HCT116 (cell line): ENCODE results near the gene SLFN14. TPM values are rescaled to one million over a fixed set of nuclear protein-coding genes. Genes with fewer than 3 reads are reported as not detected.
"Not testable (repeated sequence)": the region's sequence is repeated elsewhere in the genome, so short reads cannot be mapped to it uniquely, and the experiment has no call there.

Source experiments
- ATAC-seq: fragments of 200-7000 bp; cut with Tn5 transposase; 2 replicates; pipeline ENCODE4 v1.9.1; 2020; ENCODE audit warnings: mild to moderate bottlenecking, moderate library complexity
- BruUV-seq: library from RNA; stranded (reverse); fragments of 400-500 nt; replicated peaks from 2 replicates; lab custom pipeline; 2021; lab: Mats Ljungman, UMichigan
- CTCF ChIA-PET: fragments of 300-600 bp; sonication (Branson Sonifier 250); formaldehyde crosslinking; loops from one replicate; lab custom pipeline; 2021; ENCODE audit warnings: antibody characterized with exemption; lab: Charles Lee
- POLR2A ChIA-PET: fragments of 300-600, 350-600 bp; sonication (Branson Sonifier 250); formaldehyde crosslinking; loops from one replicate; lab custom pipeline; 2021; ENCODE audit warnings: antibody characterized with exemption; lab: Charles Lee
- RAD21 ChIA-PET, 2 experiments: fragments of 300-600 bp; sonication (Branson Sonifier 250); formaldehyde crosslinking; loops; one replicate each; lab custom pipeline; 2023; ENCODE audit warnings: low total read pairs in 2 of 2; ENCODE audit not compliant: uncharacterized antibody in 2 of 2, unreplicated experiment in 2 of 2, low non-redundant PET in 1 of 2; lab: Charles Lee
- DNase-seq: peaks from one replicate; pipeline ENCODE4 v3.0.0-alpha.2; 2010; ENCODE audit warnings: low read depth, low spot score
- H2AFZ ChIP-seq: fragments of 200-600 bp; shearing (Covaris generic), sonication (generic); 2 replicates; pipeline ENCODE4 v1.6.1; 2017; ENCODE audit warnings: low read depth, mixed run types, mixed read lengths, antibody characterized with exemption, low read length; ENCODE audit not compliant: poor library complexity, severe bottlenecking
- H3K27ac ChIP-seq: 2 replicates; pipeline ENCODE4 v1.5.1; 2012; ENCODE audit warnings: low read depth, low read length
- H3K27me3 ChIP-seq: fragments of 200-600 bp; sonication (generic); 2 replicates; pipeline ENCODE4 v1.6.1; 2016; ENCODE audit warnings: mixed run types, low read length, mixed read lengths; ENCODE audit not compliant: insufficient read depth
- H3K36me3 ChIP-seq, 2 experiments: fragments of 200-500 bp in 1 of 2; fragments of 200-600 bp in 1 of 2; sonication (Bioruptor generic) in 1 of 2; sonication (generic) in 1 of 2; 2 replicates each; pipeline versions ENCODE4 v1.5.1 to v1.6.1; 2014 to 2016; ENCODE audit warnings: low read length in 2 of 2, inconsistent platforms in 1 of 2, mixed read lengths in 1 of 2, mixed run types in 1 of 2; ENCODE audit not compliant: insufficient read depth in 2 of 2, control insufficient read depth in 1 of 2
- H3K4me1 ChIP-seq, 2 experiments: fragments of 200-600 bp in 1 of 2; sonication (generic) in 1 of 2; 2 replicates each; pipeline versions ENCODE4 v1.5.1 to v1.6.1; 2012 to 2017; ENCODE audit warnings: low read length in 2 of 2, inconsistent platforms in 1 of 2, mild to moderate bottlenecking in 1 of 2, mixed read lengths in 1 of 2, mixed run types in 1 of 2, moderate library complexity in 1 of 2; ENCODE audit not compliant: insufficient read depth in 2 of 2, control insufficient read depth in 1 of 2
- H3K4me2 ChIP-seq: fragments of 200-600 bp; sonication (generic); 2 replicates; pipeline ENCODE4 v1.6.1; 2017; ENCODE audit warnings: mixed run types, low read length, mixed read lengths
- H3K4me3 ChIP-seq, 2 experiments: fragments of 200-600 bp in 1 of 2; sonication (generic) in 1 of 2; replicated peaks in 1 of 2; 2 replicates each; pipeline ENCODE4 v1.5.1; 2011 to 2016; ENCODE audit warnings: low read length in 2 of 2, control low read depth in 1 of 2, low read depth in 1 of 2, mild to moderate bottlenecking in 1 of 2, mixed read lengths in 1 of 2, mixed run types in 1 of 2
- H3K79me2 ChIP-seq: fragments of 200-600 bp; sonication (generic); 2 replicates; pipeline ENCODE4 v1.6.1; 2017; ENCODE audit warnings: mild to moderate bottlenecking, mixed run types, low read length, moderate library complexity, mixed read lengths; ENCODE audit not compliant: insufficient read depth
- H3K9ac ChIP-seq: fragments of 200-600 bp; sonication (generic); 2 replicates; pipeline ENCODE4 v1.6.1; 2016; ENCODE audit warnings: low read length, mixed read lengths
- H3K9me2 ChIP-seq: fragments of 200-600 bp; sonication (generic), shearing (Covaris generic); 2 replicates; pipeline ENCODE4 v1.6.1; 2017; ENCODE audit warnings: mixed run types, mild to moderate bottlenecking, moderate library complexity; ENCODE audit not compliant: insufficient read depth
- H3K9me3 ChIP-seq, 2 experiments: fragments of 200-500 bp in 1 of 2; fragments of 200-600 bp in 1 of 2; sonication (Bioruptor generic) in 1 of 2; sonication (generic) in 1 of 2; 2 replicates each; pipeline ENCODE4 v1.6.1; 2014 to 2017; ENCODE audit warnings: low read length in 2 of 2, mixed read lengths in 2 of 2, inconsistent platforms in 1 of 2, low read depth in 1 of 2, mild to moderate bottlenecking in 1 of 2, mixed run types in 1 of 2, moderate library complexity in 1 of 2; ENCODE audit not compliant: control insufficient read depth in 1 of 2, insufficient read depth in 1 of 2
- H4K20me1 ChIP-seq: fragments of 200-600 bp; sonication (generic), shearing (Covaris generic); 2 replicates; pipeline ENCODE4 v1.6.1; 2017; ENCODE audit warnings: mixed run types, mild to moderate bottlenecking, moderate library complexity; ENCODE audit not compliant: insufficient read depth
- EGR1 ChIP-seq: IDR thresholded peaks from 2 replicates; pipeline ENCODE4 v1.6.1; 2012; ENCODE audit warnings: low read depth
- EZH2 ChIP-seq: fragments of 200-600 bp; sonication (generic); IDR thresholded peaks from 2 replicates; pipeline ENCODE4 v1.6.1; 2017; ENCODE audit warnings: antibody characterized with exemption, mixed run types
- FOSL1 ChIP-seq: IDR thresholded peaks from 2 replicates; pipeline ENCODE4 v1.6.1; 2012; ENCODE audit warnings: low read depth
- RAD21 ChIP-seq: IDR thresholded peaks from 2 replicates; pipeline ENCODE4 v1.6.1; 2012; ENCODE audit warnings: low read depth, mild to moderate bottlenecking
- SP1 ChIP-seq: IDR thresholded peaks from 2 replicates; pipeline ENCODE4 v1.6.1; 2012; ENCODE audit warnings: low read depth
- intact Hi-C: fragments of 100-400 bp; cut with micrococcal nuclease; formaldehyde crosslinking; loops from 2 replicates; pipeline ENCODE4 v1.10.0; 2022
- total RNA-seq: library from RNA; stranded (reverse); gene quantifications from one replicate; pipeline ENCODE4 v1.2.1, GENCODE V29; 2021; ENCODE audit not compliant: unreplicated experiment
- TF ChIP-seq, protein P1 (sequence below), 3 experiments: fragments of 200-600 bp in 1 of 3; sonication (generic) in 1 of 3; IDR thresholded peaks in 2 of 3; conservative IDR thresholded peaks in 1 of 3; 2 replicates each; pipeline ENCODE4 v1.5.1; 2012 to 2017; ENCODE audit warnings: low read depth in 2 of 3, low read length in 2 of 3, antibody characterized with exemption in 1 of 3, borderline replicate concordance in 1 of 3, control low read depth in 1 of 3, mild to moderate bottlenecking in 1 of 3, mixed read lengths in 1 of 3, mixed run types in 1 of 3, moderate library complexity in 1 of 3; ENCODE audit not compliant: insufficient read depth in 1 of 3
- TF ChIP-seq, protein P2 (sequence below): IDR thresholded peaks from 2 replicates; pipeline ENCODE4 v1.6.1; 2011; ENCODE audit warnings: mild to moderate bottlenecking, low read length, moderate library complexity; ENCODE audit not compliant: insufficient replicate concordance; ENCODE audit errors: extremely low read depth
- TF ChIP-seq, protein P3 (sequence below): IDR thresholded peaks from 2 replicates; pipeline ENCODE4 v1.6.1; 2012; ENCODE audit warnings: low read depth

Gene SLFN14
- total RNA-seq, 1 experiment from 2014 or later: not detected

DNA sequence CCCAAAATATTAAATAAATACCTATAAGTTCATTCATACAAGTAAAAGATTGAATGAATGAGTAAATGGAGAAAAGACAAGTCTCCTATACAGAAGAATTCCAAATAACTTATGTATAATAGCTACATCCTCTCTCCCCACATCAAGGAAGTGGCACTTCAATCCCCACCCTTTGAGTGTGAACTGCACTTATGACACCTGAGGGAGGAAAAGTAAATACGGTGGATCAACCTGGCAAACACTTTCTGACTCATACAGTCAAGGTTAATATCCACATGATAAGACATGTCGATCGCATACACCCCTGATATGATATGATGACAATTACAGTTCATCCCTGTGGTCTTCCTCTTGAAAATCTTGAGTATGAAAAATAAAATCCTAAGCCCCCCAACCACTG, 41.2 kb downstream of the SLFN14 start (continued):
- TF ChIP-seq, protein P1, sequence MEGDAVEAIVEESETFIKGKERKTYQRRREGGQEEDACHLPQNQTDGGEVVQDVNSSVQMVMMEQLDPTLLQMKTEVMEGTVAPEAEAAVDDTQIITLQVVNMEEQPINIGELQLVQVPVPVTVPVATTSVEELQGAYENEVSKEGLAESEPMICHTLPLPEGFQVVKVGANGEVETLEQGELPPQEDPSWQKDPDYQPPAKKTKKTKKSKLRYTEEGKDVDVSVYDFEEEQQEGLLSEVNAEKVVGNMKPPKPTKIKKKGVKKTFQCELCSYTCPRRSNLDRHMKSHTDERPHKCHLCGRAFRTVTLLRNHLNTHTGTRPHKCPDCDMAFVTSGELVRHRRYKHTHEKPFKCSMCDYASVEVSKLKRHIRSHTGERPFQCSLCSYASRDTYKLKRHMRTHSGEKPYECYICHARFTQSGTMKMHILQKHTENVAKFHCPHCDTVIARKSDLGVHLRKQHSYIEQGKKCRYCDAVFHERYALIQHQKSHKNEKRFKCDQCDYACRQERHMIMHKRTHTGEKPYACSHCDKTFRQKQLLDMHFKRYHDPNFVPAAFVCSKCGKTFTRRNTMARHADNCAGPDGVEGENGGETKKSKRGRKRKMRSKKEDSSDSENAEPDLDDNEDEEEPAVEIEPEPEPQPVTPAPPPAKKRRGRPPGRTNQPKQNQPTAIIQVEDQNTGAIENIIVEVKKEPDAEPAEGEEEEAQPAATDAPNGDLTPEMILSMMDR (IDR thresholded peaks at IDR 0.05 in 2 of 3, conservative IDR thresholded peaks at IDR 0.05 in 1 of 3; ENCODE audit: borderline replicate concordance in 1 of 3, insufficient read depth in 1 of 3, low read depth in 2 of 3, low read length in 2 of 3): no peak

DNA sequence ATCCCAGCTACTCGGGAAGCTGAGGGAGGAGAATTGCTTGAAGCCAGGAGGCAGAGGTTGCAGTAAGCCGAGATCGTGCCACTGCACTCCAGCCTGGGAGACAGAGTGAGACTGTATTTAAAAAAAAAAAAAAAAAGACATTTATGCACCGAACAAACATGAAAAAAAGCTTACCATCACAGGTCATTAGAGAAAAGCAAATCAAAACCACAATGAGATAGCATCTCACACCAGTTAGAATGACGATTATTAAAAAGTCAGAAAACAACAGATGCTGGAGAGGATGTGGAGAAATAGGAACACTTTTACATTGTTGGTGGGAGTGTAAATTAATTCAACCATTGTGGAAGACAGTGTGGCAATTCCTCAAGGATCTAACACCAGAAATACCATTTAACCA, 42.2 kb downstream of the SLFN14 start:
- H3K27ac ChIP-seq, H3K9me3 ChIP-seq, ATAC-seq, H3K4me1 ChIP-seq, POLR2A ChIA-PET, RAD21 ChIA-PET, DNase-seq, H3K36me3 ChIP-seq, H4K20me1 ChIP-seq, H3K9me2 ChIP-seq, intact Hi-C loops, H2AFZ ChIP-seq, BruUV-seq, H3K4me3 ChIP-seq, H3K4me2 ChIP-seq, H3K9ac ChIP-seq, CTCF ChIA-PET, H3K79me2 ChIP-seq: not testable (repeated sequence)
- peaks cover 45% of the 10 kb centered on the region for H3K27me3 ChIP-seq

- Histone ChIP-seq H3K4me1 (no peaks in the 10 kb centered on the region; a peak in 1 of 4 replicates), H4K20me1 (no peaks in the 10 kb centered on the region), H3K9ac (no peak overlapping the region), H3K27me3 (peaks cover 44% of the 10 kb centered on the region), H3K79me2 (no peaks in the 10 kb centered on the region), H3K27ac (no peak overlapping the region), H3K9me3 (no peaks in the 10 kb centered on the region), H2AFZ (no peak overlapping the region), H3K4me2 (no peak overlapping the region), H3K36me3 (no peaks in the 10 kb centered on the region), H3K4me3 (no peak overlapping the region), H3K9me2 (no peaks in the 10 kb centered on the region)
- ATAC-seq: no peak
- ChIA-PET RAD21 (no interaction called here), CTCF (no interaction called here), POLR2A (no interaction called here)
- intact Hi-C loops: no loop called here
- no peak for DNase-seq
- BruUV-seq: no TSS peak
- TF ChIP-seq, protein P2, sequence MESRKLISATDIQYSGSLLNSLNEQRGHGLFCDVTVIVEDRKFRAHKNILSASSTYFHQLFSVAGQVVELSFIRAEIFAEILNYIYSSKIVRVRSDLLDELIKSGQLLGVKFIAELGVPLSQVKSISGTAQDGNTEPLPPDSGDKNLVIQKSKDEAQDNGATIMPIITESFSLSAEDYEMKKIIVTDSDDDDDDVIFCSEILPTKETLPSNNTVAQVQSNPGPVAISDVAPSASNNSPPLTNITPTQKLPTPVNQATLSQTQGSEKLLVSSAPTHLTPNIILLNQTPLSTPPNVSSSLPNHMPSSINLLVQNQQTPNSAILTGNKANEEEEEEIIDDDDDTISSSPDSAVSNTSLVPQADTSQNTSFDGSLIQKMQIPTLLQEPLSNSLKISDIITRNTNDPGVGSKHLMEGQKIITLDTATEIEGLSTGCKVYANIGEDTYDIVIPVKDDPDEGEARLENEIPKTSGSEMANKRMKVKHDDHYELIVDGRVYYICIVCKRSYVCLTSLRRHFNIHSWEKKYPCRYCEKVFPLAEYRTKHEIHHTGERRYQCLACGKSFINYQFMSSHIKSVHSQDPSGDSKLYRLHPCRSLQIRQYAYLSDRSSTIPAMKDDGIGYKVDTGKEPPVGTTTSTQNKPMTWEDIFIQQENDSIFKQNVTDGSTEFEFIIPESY: no peak
- no peak for TF ChIP-seq SP1
- TF ChIP-seq EGR1: no peak
- TF ChIP-seq FOSL1: no peak
- no peak for TF ChIP-seq RAD21
- TF ChIP-seq, protein P3, sequence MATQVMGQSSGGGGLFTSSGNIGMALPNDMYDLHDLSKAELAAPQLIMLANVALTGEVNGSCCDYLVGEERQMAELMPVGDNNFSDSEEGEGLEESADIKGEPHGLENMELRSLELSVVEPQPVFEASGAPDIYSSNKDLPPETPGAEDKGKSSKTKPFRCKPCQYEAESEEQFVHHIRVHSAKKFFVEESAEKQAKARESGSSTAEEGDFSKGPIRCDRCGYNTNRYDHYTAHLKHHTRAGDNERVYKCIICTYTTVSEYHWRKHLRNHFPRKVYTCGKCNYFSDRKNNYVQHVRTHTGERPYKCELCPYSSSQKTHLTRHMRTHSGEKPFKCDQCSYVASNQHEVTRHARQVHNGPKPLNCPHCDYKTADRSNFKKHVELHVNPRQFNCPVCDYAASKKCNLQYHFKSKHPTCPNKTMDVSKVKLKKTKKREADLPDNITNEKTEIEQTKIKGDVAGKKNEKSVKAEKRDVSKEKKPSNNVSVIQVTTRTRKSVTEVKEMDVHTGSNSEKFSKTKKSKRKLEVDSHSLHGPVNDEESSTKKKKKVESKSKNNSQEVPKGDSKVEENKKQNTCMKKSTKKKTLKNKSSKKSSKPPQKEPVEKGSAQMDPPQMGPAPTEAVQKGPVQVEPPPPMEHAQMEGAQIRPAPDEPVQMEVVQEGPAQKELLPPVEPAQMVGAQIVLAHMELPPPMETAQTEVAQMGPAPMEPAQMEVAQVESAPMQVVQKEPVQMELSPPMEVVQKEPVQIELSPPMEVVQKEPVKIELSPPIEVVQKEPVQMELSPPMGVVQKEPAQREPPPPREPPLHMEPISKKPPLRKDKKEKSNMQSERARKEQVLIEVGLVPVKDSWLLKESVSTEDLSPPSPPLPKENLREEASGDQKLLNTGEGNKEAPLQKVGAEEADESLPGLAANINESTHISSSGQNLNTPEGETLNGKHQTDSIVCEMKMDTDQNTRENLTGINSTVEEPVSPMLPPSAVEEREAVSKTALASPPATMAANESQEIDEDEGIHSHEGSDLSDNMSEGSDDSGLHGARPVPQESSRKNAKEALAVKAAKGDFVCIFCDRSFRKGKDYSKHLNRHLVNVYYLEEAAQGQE: no peak
- TF ChIP-seq EZH2: no peak
Measured at GRCh38 chr17:35515027-35515426, 45.6 kb downstream of the SLFN14 start.
